Ovary (tissue), 9 donors: ENCODE results near the gene MFSD6L. TPM values are rescaled to one million over a fixed set of nuclear protein-coding genes. Genes with fewer than 3 reads are reported as not detected.

ENCODE experiments used
- DNase-seq, 5 donors: peaks; one replicate each; pipeline ENCODE4 v3.0.0-alpha.2; 2019 to 2020
- H3K27ac ChIP-seq, 2 donors: fragments of 200-600 bp; one replicate each; pipeline versions ENCODE4 v1.5.1 to v1.8.0; 2019 to 2022
- H3K27me3 ChIP-seq: fragments of 200-600 bp; one replicate; pipeline ENCODE4 v1.8.0; 2022
- H3K36me3 ChIP-seq: fragments of 200-600 bp; sonication (generic); one replicate; pipeline ENCODE4 v1.5.1; 2019
- H3K4me1 ChIP-seq: one replicate; pipeline ENCODE4 v1.8.1; 2013; ENCODE audit warnings: mild to moderate bottlenecking, moderate library complexity; ENCODE audit not compliant: insufficient read depth
- H3K4me3 ChIP-seq: fragments of 200-600 bp; sonication (generic); one replicate; pipeline ENCODE4 v1.5.1; 2017
- H3K9me3 ChIP-seq, 2 donors: fragments of 200-600 bp in 1 of 2; sonication (generic) in 1 of 2; one replicate each; pipeline versions ENCODE4 v1.5.1 to v1.8.1; 2013 to 2019; ENCODE audit warnings: mild to moderate bottlenecking in 1 of 2, moderate library complexity in 1 of 2
- CTCF ChIP-seq, 3 donors: fragments of 450-650 bp in 2 of 3; fragments of 200-600 bp in 1 of 3; IDR thresholded peaks; one replicate each; pipeline versions ENCODE4 v1.5.1 to v1.8.0; 2016 to 2022; ENCODE audit warnings: antibody characterized with exemption in 3 of 3, mild to moderate bottlenecking in 1 of 3
- EP300 ChIP-seq: sonication (generic); formaldehyde crosslinking; IDR thresholded peaks from one replicate; pipeline ENCODE4 v1.6.1; 2017; ENCODE audit warnings: antibody characterized with exemption
- POLR2A ChIP-seq: fragments of 450-650 bp; IDR thresholded peaks from one replicate; pipeline ENCODE4 v1.6.1; 2017; ENCODE audit warnings: antibody characterized with exemption, mild to moderate bottlenecking, moderate library complexity
- WGBS, 3 donors: extraction: QIAGEN DNeasy Blood & Tissue Kit in 1 of 3; methylation state at CpG; one replicate each; pipeline versions ENCODE4 v1.1.5 to v1.1.7; 2013 to 2017; 5-methylcytosine and 5-hydroxymethylcytosine counted together
- intact Hi-C, 4 donors: fragments of 100-400 bp; cut with DNase I; formaldehyde crosslinking; loops; one replicate each; pipeline versions ENCODE4 v1.11.0 to v1.15.1; 2022 to 2023
- polyA plus RNA-seq, 2 donors: library from polyadenylated mRNA; stranded (reverse); fragments of 200-250 nt in 1 of 2; fragments of 350-450 nt in 1 of 2; fragmentation: Illumina TruSeq in 1 of 2; extraction: RNeasy Lipid Tissue Mini Kit (QIAGEN cat#74804) in 1 of 2; gene quantifications; one replicate each; pipeline ENCODE4 v1.2.3, GENCODE V29; 2013 to 2014
- total RNA-seq, 7 donors: library from RNA; depleted of rRNA in 2 of 7; stranded (reverse); fragments of >200 nt in 2 of 7; fragmentation: NEBNext Ultra II Directional in 3 of 7; extraction: Animal tissue kit (Norgen Biotek cat#: 25700) in 3 of 7; gene quantifications; one replicate each; pipeline versions ENCODE4 v1.1.0 to v1.2.4, GENCODE V29; 2016 to 2023
- donor health status: DM: no; HTN: no; CAD: no; lungs with moderate emphysema.
- donor health status: DM: no; HTN: no; CAD: no.
- donor health status: Bipolar disorder and iron deficiency.
- donor health status: DM: yes; HTN: yes; CAD: no.
- donor health status: DM: no; HTN: no; CAD: no.
- donor health status: DM: yes; HTN: yes; CAD: no.

MFSD6L gene
- total and polyA plus RNA-seq, 9 donors: 0.13 to 2.2 (median 0.48) TPM; not detected in 4

GRCh38 chr17:8755590-8756255 is 43.4 kb downstream of the MFSD6L start:
- DNase-seq: no peak

GRCh38 chr17:8754890-8755289 is 44.3 kb downstream of the MFSD6L start:
- no peak for TF ChIP-seq CTCF (IDR thresholded peaks at IDR 0.05)
- TF ChIP-seq EP300: no peak
- TF ChIP-seq POLR2A: no peak
- WGBS, 3 donors: 72 to 79% (median 76%) methylated on average over 8 of the region's 8 CpGs
- intact Hi-C loops: no loop called here
- no peak overlapping the region for H3K27ac ChIP-seq
- no peaks in the 10 kb centered on the region for H3K4me1 ChIP-seq
- no peaks in the 10 kb centered on the region for H3K9me3 ChIP-seq
- no peaks in the 10 kb centered on the region for H3K27me3 ChIP-seq
- DNase-seq: no peak
- H3K36me3 ChIP-seq: no peaks in the 10 kb centered on the region
- no peak overlapping the region for H3K4me3 ChIP-seq

More at GRCh38 chr17:8755590-8756255, 43.4 kb downstream of the MFSD6L start:
- Histone ChIP-seq H3K36me3 (no peaks in the 10 kb centered on the region), H3K27me3 (no peaks in the 10 kb centered on the region), H3K9me3 (no peaks in the 10 kb centered on the region), H3K4me3 (no peak overlapping the region), H3K27ac (no peak overlapping the region), H3K4me1 (no peaks in the 10 kb centered on the region)
- TF ChIP-seq EP300 (no peak), CTCF (IDR thresholded peaks at IDR 0.05) (no peak), POLR2A (no peak)
- intact Hi-C loops: no loop called here
- whole genome bisulfite sequencing, 3 donors: 90 to 94% (median 91%) methylated on average over 12 of the region's 12 CpGs

GRCh38 chr17:8753976-8754440 is 45.2 kb downstream of the MFSD6L start:
- Histone ChIP-seq H3K4me3 (no peak overlapping the region), H3K4me1 (no peaks in the 10 kb centered on the region), H3K27me3 (no peaks in the 10 kb centered on the region), H3K27ac (no peak overlapping the region), H3K9me3 (no peaks in the 10 kb centered on the region), H3K36me3 (no peaks in the 10 kb centered on the region)
- no peak for DNase-seq
- 29 to 55% (median 38%) methylated on average over 1 of the region's 1 CpG for WGBS, 3 donors
- intact Hi-C loops: no loop called here
- no peak for TF ChIP-seq EP300
- TF ChIP-seq CTCF (IDR thresholded peaks at IDR 0.05): no peak
- TF ChIP-seq POLR2A: no peak

- WGBS, 3 donors: 83 to 87% (median 85%) methylated on average over 12 of the region's 12 CpGs
- TF ChIP-seq POLR2A (no peak), EP300 (no peak), CTCF (IDR thresholded peaks at IDR 0.05) (no peak)
- Histone ChIP-seq H3K36me3 (no peaks in the 10 kb centered on the region), H3K4me3 (no peak overlapping the region), H3K9me3 (no peaks in the 10 kb centered on the region), H3K27ac (no peak overlapping the region), H3K4me1 (no peaks in the 10 kb centered on the region), H3K27me3 (no peaks in the 10 kb centered on the region)
- DNase-seq: no peak
- intact Hi-C loops: no loop called here
These were observed 45.8 kb downstream of the MFSD6L start for GRCh38 chr17:8753136-8753975.
